GM21723 (cell line): ENCODE measurements around the gene CCDC183.
"Not testable (repeated sequence)": the region's sequence is repeated elsewhere in the genome, so short reads cannot be mapped to it uniquely, and the experiment has no call there.

Source experiments
- ATAC-seq: cut with Tn5 transposase; IDR thresholded peaks from one replicate; pipeline ENCODE4 v1.9.1; 2021; ENCODE audit warnings: mild to moderate bottlenecking, moderate library complexity; ENCODE audit not compliant: unreplicated experiment

The CCDC183 gene

DNA sequence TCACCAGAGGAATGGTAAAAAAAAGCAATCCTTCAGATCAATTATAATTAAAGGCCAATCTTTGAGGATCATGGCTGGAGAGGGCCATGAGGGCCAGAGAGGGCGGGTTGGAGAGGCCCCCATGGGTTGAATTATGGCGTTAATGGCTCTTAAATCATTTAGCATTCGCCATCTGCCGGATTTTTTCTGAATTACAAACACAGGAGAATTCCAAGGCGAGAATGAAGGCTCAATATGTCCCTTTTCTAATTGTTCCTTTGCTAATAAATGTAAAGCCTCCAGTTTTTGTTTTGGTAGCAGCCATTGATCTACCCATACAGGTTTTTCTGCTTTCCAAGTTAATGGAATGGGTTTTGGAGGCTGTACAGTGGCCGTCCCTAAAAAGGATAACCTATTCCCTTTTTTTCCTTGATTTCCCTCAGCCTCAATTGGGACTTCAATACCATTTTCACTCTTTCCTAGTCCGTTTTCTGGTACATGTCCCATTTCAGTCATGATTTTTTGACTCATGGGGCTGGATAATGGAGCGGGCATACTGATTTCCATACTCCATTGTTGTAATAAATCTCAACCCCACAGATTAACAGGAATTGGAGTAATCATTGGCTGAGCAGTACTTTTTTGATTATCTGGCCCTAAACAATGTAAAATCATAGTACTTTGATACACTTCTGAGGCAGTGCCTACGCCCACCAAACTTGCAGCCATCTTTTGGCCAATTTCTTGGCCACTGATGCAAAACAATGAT lies 11.7 kb upstream of the CCDC183 start:
- no peak for ATAC-seq

DNA sequence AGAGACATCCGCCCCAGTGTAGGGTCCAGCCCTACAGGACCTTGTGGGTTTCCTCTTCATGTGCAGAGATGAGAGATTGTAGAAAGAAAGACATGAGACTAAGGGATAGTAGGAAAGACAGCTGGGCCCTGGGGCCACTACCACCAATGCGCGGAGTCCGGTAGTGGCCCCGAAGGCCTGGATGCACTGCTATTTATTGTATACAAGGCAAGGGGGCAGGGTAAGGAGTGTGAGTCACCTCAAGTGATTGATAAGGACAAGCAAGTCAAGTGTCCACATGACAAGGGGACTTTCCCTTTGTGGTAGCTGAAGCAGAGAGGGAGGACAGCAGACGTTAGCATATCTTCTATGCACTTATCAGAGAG lies 11.2 kb upstream of the CCDC183 start:
- no peak for ATAC-seq

GRCh38 chr9:136785565-136786355 lies 10.4 kb upstream of the CCDC183 start:
- not testable (repeated sequence) for ATAC-seq

DNA sequence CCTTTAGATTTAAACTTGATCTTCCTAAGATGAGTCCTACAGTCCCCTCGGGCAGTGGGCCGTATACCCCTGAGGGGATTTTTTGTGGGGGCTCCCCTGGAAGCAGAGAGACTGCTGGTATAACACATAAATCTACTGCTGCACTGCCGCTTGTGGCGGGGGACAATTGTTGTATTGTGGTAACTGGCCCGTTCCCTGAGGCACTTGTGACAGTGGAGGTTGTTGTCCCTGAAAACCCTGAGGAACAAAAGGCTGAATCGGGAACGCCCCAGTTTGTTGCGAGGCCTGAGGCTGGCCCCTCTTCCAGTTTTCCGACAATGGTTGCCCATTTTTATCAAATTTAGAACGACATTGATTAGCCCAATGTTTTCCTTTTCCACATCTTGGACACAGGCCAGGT lies 9.7 kb upstream of the CCDC183 start:
- ATAC-seq = no peak

DNA sequence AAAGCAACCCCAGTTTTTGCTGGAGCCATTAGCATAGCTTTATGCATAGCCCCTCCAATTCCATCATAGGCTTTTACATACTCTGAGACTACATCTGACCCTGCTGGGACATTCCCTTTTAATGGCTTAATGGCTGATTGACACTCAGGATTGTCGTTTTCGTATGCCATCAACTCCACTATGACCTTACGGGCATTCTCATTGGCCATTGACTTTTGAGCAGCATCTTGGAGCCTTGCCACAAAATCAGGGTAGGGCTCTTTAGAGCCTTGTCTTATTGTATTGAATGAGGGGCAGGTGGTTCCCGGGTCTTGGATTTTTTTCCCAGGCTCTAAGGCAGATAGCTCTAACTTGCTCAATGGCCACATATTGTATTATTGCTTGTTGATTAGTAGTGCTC lies 9.2 kb upstream of the CCDC183 start:
- not testable (repeated sequence) for ATAC-seq

DNA sequence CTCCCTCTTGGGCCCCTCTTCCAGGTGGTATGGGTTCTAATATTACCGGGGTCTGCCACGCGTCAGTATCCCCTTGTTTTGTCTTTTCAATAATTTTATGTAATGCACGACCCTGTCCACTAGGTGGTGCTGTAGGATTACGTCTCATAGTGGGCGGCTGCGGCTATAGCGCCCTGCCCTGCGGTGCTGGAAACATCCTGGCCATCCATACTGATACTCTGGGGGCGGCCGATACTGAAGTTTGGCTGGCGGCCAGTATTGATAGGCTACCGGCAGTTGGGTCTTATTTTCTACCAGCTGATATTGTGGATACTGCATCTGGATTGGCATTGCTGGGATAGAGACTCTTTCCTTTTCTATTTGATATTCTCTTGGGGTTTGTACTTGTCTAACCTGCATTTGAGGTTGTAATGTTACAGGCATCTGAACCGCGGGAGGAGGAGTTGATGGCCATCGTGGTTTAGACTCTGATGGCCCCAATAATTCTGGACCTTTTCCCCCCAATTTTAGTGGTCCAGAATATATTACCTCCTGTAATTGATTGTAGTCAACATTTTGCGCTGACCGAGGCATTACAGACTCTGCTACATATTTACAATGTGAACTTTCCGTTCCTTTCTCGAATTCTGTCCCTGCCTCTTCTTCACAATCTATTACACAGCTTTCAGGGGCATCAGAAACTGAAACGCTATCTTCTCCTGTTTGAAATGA lies 8.3 kb upstream of the CCDC183 start:
- ATAC-seq = no peak

DNA sequence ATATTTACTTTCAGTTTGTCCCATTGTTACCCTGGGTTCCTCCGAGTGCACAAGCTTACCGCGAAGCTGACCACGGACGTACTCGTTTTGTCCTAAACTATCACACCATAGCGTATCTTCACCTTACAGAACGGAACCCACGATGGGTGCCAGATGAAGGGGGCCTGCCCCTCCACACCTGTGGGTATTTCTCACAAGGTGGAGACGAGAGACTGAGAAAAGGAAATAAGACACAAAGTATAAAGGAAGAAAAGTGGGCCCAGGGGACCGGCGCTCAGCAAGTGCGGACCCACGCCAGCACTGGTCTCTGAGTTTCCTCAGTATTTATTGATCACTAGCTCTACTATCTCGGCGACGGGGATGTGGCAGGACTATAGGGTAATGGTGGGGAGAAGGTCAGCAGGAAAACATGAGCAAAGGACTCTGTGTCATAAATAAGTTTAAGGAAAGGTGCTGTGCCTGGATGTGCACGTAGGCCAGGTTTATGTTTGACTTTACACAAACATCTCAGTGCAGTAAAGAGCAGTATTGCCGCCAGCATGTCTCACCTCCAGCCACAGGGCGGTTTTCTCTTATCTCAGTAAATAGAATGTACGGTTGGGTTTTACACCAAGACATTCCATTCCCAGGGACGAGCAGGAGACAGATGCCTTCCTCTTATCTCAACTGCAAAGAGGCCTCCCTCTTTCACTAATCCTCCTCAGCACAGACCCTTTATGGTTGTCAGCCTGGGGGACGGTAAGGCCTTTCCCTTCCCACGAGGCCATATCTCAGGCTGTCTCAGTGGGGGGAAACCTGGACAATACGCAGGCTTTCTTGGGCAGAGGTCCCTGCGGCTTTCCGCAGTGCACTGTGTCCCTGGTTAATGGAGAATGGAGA lies 7.3 kb upstream of the CCDC183 start:
- not testable (repeated sequence) for ATAC-seq

DNA sequence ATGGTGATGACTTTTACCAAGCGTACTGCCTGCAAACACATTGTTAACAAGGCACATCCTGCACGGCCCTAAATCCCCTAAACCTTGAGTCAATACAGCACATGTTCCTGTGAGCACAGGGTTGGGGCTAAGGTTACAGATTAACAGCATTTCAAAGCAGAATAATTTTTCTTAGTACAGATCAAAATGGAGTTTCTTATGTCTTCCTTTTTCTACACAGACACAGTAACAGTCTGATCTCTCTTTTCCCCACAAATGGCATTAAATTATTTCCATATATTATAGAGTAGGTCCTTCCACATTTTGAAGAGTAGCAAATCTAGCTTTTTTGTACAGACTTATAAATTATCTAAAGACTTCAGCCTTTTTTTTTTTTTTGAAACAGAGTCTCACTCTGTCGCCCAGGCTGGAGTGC lies 6.6 kb upstream of the CCDC183 start:
- no peak for ATAC-seq

- ATAC-seq = peak; percentile 81
These were observed 5.3 kb upstream of the CCDC183 start, which contains the start of gene TMEM141 for GRCh38 chr9:136790640-136791515. TMEM141 (plus strand) TSS chr9:136791344; CDS start chr9:136791371, 27 bp downstream.

GRCh38 chr9:136791516-136792276 lies 4.4 kb upstream of the CCDC183 start:
- peak; percentile 29 for ATAC-seq

DNA sequence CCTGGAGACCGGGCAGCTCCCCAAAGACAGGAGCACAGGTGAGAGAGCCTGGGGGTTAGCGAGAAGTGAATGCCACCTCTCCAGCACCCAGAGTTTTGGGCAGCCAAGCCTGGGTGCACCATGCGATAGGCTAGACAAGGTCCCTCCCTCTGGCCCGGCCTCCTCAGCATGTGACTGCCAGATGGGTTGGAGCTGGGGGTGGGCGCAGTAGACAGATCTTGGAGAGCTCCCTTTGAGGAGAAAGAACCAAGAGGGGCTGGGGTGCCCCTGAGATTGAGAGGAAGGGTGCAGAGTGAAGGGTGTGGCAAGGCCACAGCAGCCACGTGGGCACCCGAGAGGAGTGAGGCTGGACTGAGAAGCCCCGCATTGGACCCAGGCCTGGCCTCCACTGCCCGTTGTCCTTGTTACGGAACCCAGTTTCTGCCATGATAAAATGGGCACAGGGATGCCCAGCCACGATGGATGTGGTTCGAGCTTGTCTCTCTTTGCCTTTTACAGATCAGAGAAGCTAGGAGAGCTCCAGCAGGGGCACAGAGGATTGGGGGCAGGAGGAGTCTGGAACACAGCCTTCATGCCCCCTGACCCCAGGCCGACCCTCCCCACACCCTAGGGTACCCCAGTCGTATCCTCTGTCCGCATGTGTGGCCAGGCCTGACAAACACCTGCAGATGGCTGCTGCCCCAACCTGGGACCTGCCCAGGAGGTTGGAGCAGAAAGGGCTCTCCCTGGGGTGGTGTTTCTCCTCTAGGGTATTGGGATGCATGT lies 3.6 kb upstream of the CCDC183 start:
- ATAC-seq = no peak

DNA sequence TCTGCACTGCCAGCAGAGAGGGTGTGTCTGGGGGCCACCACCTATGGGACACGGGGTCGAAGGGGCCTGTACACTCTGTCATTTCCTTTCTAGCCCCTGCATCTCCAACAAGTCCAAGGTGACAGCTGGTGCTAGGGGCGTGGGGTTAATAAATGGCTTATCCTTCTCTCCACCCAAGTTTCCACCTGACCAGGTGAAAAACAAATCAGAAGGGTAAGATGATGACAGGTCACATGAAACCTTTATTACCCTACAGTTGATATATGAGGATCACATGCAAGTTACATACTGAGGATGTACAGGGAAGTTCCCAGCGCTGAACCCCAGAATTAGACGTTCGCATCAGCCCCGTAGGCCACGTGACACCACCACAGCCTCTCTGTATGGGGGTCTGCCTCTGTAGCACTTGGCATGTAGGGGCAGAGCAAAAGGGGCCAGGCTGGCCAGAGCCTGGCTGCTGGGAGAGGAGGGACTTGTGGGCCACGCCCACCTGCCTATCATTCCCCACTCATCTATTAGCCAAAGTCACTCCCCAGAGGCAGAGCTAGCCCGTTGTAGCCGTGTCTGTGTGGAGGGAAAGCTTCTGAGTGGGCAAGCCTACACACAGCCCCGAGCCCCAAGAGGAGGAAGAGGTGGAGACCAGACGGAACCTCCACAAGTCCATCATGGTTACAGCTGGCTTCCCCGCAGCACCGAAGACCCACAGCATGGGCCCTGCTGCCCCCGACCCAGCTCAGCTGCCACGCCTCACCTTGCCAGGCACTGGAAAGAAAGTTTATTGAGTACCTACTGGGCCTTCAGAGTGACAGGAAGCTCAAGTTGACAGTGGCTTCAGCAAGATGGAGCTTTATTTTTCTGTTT lies 2.8 kb upstream of the CCDC183 start:
- no peak for ATAC-seq

DNA sequence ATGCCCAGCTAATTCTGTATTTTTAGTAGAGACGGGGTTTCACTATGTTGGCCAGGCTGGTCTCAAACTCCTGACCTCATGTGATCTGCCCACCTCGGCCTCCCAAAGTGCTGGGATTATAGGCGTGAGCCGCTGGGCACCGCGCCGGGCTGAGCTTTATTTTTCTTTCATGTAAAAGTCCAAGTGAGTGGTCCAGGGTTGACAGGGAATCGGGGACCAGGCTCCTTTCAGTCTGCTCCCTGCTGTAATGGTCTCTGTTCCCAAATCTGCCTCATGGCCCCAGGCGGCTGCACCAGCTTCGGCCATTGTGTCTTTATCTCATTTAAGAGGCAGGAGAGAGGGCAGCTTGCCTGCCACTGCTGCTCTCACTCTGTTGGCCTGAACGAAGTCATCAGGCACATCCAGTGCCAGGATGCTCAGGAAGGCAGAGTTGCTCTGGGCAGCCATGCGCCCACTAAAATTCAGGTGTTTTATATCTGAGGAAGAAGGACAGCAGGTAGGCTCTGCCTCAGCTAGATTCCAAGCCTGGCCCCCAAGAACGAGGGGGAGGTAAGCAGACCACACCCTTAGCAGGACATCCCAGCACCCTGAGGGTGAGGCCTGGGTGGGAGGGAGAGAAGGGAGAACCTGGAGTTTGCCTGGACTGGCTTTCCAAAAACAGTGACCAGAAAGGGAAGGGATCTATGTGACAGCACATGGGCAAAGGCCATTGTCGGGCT lies 1.7 kb upstream of the CCDC183 start:
- ATAC-seq = no peak

DNA sequence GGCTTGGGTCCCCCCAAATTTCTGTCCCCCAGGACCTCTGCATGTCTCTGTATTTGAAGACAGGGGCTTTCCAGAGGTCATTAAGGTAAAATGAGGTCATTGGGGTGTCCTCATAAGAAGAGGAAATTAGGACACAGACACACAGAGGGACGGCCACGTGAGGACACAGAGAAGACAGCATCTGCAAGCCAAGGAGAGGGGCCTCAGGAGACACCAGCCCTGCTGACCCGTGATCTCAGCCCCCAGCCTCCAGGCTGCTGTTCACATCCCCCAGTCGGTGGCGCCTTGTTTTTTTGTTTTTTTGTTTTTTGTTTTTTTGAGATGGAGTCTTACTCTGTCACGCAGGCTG lies 1.2 kb upstream of the CCDC183 start:
- ATAC-seq = no peak

DNA sequence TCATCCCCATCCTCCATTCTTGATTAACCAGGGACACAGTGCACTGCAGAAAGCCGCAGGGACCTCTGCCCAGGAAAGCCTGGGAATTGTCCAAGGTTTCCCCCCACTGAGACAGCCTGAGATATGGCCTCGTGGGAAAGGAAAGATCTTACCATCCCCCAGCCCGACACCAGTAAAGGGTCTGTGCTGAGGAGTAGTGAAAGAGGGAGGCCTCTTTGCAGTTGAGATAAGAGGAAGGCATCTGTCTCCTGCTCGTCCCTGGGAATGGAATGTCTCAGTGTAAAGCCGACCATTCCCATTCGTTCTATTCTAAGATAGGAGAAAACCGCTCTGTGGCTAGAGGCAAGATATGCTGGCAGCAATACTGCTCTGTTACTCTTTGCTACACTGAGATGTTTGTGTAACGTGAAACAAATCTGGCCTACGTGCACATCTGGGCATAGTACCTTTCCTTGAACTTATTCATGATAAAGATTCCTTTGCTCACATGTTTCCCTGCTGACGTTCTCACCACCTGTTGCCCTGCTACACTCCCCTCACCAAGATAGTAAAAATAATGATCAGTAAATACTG lies 723 bp downstream of the CCDC183 start:
- not testable (repeated sequence) for ATAC-seq

GRCh38 chr9:136798708-136799078 lies 2.6 kb downstream of the CCDC183 start:
- ATAC-seq = no peak
